Activated T-helper 1 cell treated with anti-CD3 and anti-CD28 coated beads, Interleukin-12 subunit alpha, Interleukin-12 subunit beta, Interleukin-2, Interleukin-4 antibody, amounts not matched to agents 30 ng/mL and 10 ng/mL and 1 ng/mL, durations not matched to agents 14 hours and 24 hours and 36 hours (primary cell): Measurements from ENCODE around the gene TRIM56. TPM values are rescaled to one million over a fixed set of nuclear protein-coding genes. Genes with fewer than 3 reads are reported as not detected.

Source experiments
- DNase-seq: peaks from one replicate; pipeline ENCODE4 v3.0.0; 2021; ENCODE audit warnings: low spot score
- H3K27ac Mint-ChIP-seq: one replicate; pipeline ENCODE4 v1.8.0; 2021; ENCODE audit warnings: mild to moderate bottlenecking, mixed read lengths
- H3K27me3 Mint-ChIP-seq: one replicate; pipeline ENCODE4 v1.8.0; 2022; ENCODE audit warnings: mild to moderate bottlenecking, moderate library complexity, mixed read lengths; ENCODE audit not compliant: insufficient read depth
- H3K36me3 Mint-ChIP-seq: one replicate; pipeline ENCODE4 v1.8.0; 2021; ENCODE audit warnings: low read depth, mixed read lengths
- H3K4me1 Mint-ChIP-seq: one replicate; pipeline ENCODE4 v1.8.0; 2021; ENCODE audit warnings: low read depth, mixed read lengths
- H3K4me3 Mint-ChIP-seq: one replicate; pipeline ENCODE4 v1.8.0; 2021; ENCODE audit warnings: mild to moderate bottlenecking, moderate library complexity, mixed read lengths
- H3K9me3 Mint-ChIP-seq: one replicate; pipeline ENCODE4 v1.8.0; 2021; ENCODE audit warnings: mixed read lengths
- intact Hi-C: fragments of 100-400 bp; cut with micrococcal nuclease; formaldehyde crosslinking; loops from one replicate; pipeline ENCODE4 v1.15.1; 2024
- total RNA-seq: library from RNA; stranded (reverse); gene quantifications from 2 replicates; pipeline ENCODE4 v1.2.3, GENCODE V29; 2022

Gene TRIM56
- total RNA-seq, 1 donor from 2014 or later: 45.7 TPM

- H3K4me1 Mint-ChIP-seq: peaks cover 40% of the 10 kb centered on the region
- H3K27ac Mint-ChIP-seq: no peak overlapping the region
- peaks cover 2% of the 10 kb centered on the region for H3K36me3 Mint-ChIP-seq
- intact Hi-C loops: no loop called here
- peaks cover 43% of the 10 kb centered on the region for H3K27me3 Mint-ChIP-seq
- no peak for DNase-seq
- no peak overlapping the region for H3K4me3 Mint-ChIP-seq
- no peaks in the 10 kb centered on the region for H3K9me3 Mint-ChIP-seq
Measured at GRCh38 chr7:101133621-101134398, 48.5 kb downstream of the TRIM56 start.

GRCh38 chr7:101134399-101134980, 49.2 kb downstream of the TRIM56 start:
- Mint-ChIP-seq H3K9me3 (no peaks in the 10 kb centered on the region), H3K4me1 (peaks cover 42% of the 10 kb centered on the region), H3K36me3 (peaks cover 2% of the 10 kb centered on the region), H3K27ac (no peak overlapping the region), H3K27me3 (peaks cover 40% of the 10 kb centered on the region), H3K4me3 (no peak overlapping the region)
- intact Hi-C loops: no loop called here
- DNase-seq: no peak

- Mint-ChIP-seq H3K36me3 (no peaks in the 10 kb centered on the region), H3K27me3 (peaks cover 29% of the 10 kb centered on the region), H3K27ac (peak overlapping the region; percentile 79), H3K9me3 (no peaks in the 10 kb centered on the region), H3K4me1 (peaks cover 57% of the 10 kb centered on the region), H3K4me3 (peak overlapping the region; percentile 67)
- intact Hi-C loops: loop anchor here (1.0 to 2.0 kb wide), 4 partner anchors 15 to 81 kb away; partner anchors contain the start of genes AP1S1, TRIM56 and ZNHIT1
- DNase-seq: no peak
Measured at GRCh38 chr7:101137651-101138212, 52.5 kb downstream of the TRIM56 start.

DNA sequence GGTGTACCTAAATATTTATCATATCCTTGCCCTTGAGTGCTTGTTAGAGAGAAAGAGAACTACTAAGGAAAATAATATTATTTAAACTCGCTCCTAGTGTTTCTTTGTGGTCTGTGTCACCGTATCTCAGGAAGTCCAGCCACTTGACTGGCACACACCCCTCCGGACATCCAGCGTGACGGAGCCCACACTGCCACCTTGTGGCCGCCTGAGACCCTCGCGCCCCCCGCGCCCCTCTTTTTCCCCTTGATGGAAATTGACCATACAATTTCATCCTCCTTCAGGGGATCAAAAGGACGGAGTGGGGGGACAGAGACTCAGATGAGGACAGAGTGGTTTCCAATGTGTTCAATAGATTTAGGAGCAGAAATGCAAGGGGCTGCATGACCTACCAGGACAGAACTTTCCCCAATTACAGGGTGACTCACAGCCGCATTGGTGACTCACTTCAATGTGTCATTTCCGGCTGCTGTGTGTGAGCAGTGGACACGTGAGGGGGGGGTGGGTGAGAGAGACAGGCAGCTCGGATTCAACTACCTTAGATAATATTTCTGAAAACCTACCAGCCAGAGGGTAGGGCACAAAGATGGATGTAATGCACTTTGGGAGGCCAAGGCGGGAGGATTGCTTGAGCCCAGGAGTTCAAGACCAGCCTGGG, 53.1 kb downstream of the TRIM56 start:
- H3K36me3 Mint-ChIP-seq: no peaks in the 10 kb centered on the region
- peak; percentile 64 for DNase-seq
- peaks cover 28% of the 10 kb centered on the region for H3K27me3 Mint-ChIP-seq
- H3K9me3 Mint-ChIP-seq: no peaks in the 10 kb centered on the region
- H3K4me1 Mint-ChIP-seq: peaks cover 57% of the 10 kb centered on the region
- intact Hi-C loops: loop anchor here (1.0 kb wide), 3 partner anchors 16 to 80 kb away; partner anchors contain the start of genes AP1S1, TRIM56 and ZNHIT1
- H3K4me3 Mint-ChIP-seq: peak overlapping the region; percentile 67
- H3K27ac Mint-ChIP-seq: peak overlapping the region; percentile 79

GRCh38 chr7:101140339-101140699, 55.0 kb downstream of the TRIM56 start:
- intact Hi-C loops: no loop called here
- H3K4me1 Mint-ChIP-seq: peaks cover 41% of the 10 kb centered on the region
- H3K4me3 Mint-ChIP-seq: no peak overlapping the region

DNA sequence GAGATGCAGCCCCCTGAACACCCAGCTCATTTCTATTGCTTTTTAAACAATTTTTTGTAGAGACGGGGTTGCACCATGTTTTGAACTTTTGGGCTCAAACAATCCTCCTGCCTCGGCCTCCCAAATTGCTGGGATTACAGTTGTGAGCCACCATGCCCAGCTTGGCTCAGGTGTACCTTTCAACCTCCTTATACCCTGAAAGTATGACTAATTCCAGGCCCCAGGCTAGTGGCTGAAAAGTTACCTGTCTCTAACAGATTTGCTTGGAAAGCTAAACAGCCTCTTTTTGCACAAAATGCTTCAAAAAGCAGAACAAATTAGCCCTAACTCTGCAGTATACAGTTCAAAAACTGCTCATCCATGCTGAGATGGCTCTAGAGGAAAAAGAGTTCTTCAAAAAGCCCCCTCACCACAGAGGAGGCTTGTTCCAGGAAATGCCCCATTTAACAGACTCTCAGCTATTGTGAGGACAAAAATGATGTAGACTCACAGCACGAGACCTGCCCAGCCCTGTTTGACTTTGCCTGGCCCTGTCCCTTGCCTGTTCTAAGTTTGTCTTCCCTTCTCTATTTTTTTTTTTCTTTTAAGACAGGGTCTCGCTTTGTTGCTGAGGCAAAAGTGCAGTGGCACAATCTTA, 55.6 kb downstream of the TRIM56 start:
- Mint-ChIP-seq H3K4me3 (no peak overlapping the region), H3K36me3 (no peaks in the 10 kb centered on the region), H3K27me3 (peaks cover 35% of the 10 kb centered on the region), H3K9me3 (no peaks in the 10 kb centered on the region), H3K4me1 (peaks cover 41% of the 10 kb centered on the region), H3K27ac (no peak overlapping the region)
- intact Hi-C loops: no loop called here
- DNase-seq: no peak

More at GRCh38 chr7:101140339-101140699, 55.0 kb downstream of the TRIM56 start:
- Mint-ChIP-seq H3K36me3 (no peaks in the 10 kb centered on the region), H3K9me3 (no peaks in the 10 kb centered on the region), H3K27ac (no peak overlapping the region), H3K27me3 (peaks cover 32% of the 10 kb centered on the region)
- no peak for DNase-seq

Other genes with a start within 250 kb of the TRIM56 start
- gene SLC12A9, start 232.8 kb upstream of the TRIM56 start, total RNA-seq: 46.0 and 47.9 TPM in 2 replicates
- 41.5 and 44.1 TPM in 2 replicates for gene TRIP6, start 218.1 kb upstream of the TRIM56 start, total RNA-seq
- 294 and 306 TPM in 2 replicates for gene SRRT, start 210.4 kb upstream of the TRIM56 start, total RNA-seq
- 4.1 and 5.5 TPM in 2 replicates for gene UFSP1, start 195.8 kb upstream of the TRIM56 start, total RNA-seq
- gene ACHE, start 189.6 kb upstream of the TRIM56 start, total RNA-seq: 0.17 and 0.21 TPM in 2 replicates
- gene MUC3A, start 135.9 kb upstream of the TRIM56 start, total RNA-seq: not detected in 2 replicates
- 0.44 and 0.81 TPM in 2 replicates for gene MUC12, start 115.9 kb upstream of the TRIM56 start, total RNA-seq
- 0.02 TPM in 1 of 2 replicates, not detected in the other for gene MUC17, start 65.4 kb upstream of the TRIM56 start, total RNA-seq
- gene SERPINE1, start 41.6 kb downstream of the TRIM56 start, total RNA-seq: 0.36 and 0.47 TPM in 2 replicates
- 45.7 and 53.3 TPM in 2 replicates for gene AP1S1, start 69.0 kb downstream of the TRIM56 start, total RNA-seq
- gene VGF, start 80.1 kb downstream of the TRIM56 start, total RNA-seq: 0.10 and 0.21 TPM in 2 replicates
- gene NAT16, start 94.8 kb downstream of the TRIM56 start, total RNA-seq: 0.08 TPM in 1 of 2 replicates, not detected in the other
- not detected in 2 replicates for gene MOGAT3, start 115.6 kb downstream of the TRIM56 start, total RNA-seq
- 65.2 and 68.9 TPM in 2 replicates for gene PLOD3, start 132.1 kb downstream of the TRIM56 start, total RNA-seq
- gene ZNHIT1, start 132.7 kb downstream of the TRIM56 start, total RNA-seq: 49.7 and 53.4 TPM in 2 replicates
- 19.0 and 19.5 TPM in 2 replicates for gene CLDN15, start 152.3 kb downstream of the TRIM56 start, total RNA-seq
- gene FIS1, start 159.6 kb downstream of the TRIM56 start, total RNA-seq: 138 and 143 TPM in 2 replicates
- 4.4 and 5.5 TPM in 2 replicates for gene IFT22, start 236.3 kb downstream of the TRIM56 start, total RNA-seq